HG03196 (cell line): ENCODE results near the gene SZRD1.

Experiments
- ATAC-seq: cut with Tn5 transposase; IDR thresholded peaks from one replicate; pipeline ENCODE4 v1.9.1; 2021; ENCODE audit not compliant: unreplicated experiment

SZRD1 gene

DNA sequence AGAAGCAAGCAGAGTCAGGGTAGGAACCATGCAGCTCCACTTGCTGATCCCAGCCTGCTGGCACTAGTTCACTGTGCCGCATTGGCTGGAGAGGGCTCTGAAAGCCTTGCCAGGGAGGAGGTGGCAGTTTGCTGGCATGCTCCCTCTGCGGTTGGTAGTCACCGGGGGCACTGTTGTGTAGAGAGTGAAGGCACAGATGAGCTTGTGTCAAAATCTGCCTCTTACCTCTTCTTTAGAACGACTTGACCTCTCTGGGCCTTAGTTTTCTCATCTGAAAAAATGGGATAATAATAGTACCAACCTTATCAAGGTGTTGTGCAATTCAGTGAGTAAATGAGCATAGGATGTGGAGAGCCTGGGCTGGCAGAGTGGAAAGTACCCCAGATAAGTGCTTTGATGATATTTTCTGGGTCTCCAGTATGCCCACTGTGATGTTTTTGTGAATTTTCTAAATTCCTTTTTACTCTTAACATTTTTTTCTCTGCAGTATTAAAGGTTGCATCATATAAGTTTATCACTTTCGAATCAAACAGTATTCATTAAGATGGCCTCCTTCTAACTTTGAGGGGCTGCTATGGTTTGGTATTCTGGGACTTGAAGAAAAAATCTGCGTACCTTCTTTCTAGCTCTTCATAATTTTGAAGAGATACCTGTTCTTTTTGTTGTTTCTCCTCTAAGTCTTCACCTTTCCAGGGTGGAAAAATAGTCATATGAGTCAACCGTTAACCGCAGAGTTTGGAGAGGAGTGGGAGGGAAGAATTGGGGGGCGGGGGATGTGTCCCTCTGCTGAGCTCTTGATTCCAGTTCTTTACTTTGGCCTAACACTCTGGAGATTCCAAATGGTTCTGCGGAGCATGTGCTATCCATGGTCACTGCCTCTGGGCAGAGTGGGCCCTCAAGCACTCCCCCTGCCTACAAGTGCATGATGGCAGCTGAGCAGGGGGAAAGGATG, 26.8 kb downstream of the SZRD1 start:
- ATAC-seq: no peak

DNA sequence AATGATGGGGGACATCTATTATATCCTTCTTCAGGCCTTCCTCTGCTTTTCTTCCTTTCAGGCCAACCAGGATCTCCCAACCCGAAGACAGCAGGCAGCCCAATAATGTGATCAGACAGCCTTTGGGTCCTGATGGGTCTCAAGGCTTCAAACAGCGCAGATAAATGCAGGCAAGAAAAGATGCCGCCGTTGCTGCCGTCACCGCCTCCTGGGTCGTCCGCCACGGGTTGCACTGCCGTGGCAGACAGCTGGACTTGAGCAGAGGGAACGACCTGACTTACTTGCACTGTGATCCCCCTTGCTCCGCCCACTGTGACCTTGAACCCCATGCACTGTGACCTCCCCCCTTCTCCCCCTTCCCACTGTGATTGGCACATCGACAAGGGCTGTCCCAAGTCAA, 27.9 kb downstream of the SZRD1 start:
- no peak for ATAC-seq

DNA sequence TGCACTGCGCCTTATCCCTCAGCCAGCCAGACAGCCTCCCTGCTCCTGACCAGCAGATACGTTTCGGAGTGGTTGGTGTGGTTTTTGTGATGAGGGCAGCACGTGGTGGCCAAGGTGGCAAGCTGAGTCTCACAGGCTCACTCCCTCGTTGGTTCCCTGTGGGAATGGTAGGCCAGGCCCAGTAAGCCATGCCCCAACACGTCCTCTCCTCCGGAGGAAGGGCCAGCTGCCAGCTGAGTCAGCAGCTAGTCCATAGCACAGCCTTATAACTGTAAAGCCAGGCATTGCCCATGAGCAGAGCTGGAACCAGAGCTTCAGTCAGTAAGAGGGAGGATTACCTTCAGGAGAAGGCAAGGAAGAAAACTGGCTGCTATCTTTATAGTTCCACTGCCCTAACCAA, 29.5 kb downstream of the SZRD1 start:
- ATAC-seq: no peak

DNA sequence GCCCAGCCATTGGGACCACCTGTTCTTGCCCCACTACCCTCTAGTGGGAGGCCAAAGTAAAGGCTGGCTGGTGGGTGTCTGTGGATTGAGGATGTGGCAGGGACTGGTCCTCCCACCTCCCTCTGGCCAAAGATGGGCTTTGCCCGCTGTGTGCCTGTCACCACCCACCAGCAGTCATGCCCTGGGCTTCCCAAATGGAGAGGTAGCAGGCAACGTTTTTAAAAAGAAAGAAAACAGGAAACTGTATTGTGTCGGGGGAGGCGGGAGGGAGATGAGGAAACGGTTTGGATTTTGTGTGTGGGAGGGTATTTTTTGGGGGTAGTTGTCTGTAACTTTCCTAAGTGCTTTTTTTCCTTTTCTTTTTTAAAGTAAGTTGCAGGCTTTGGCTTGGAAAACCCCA, 30.1 kb downstream of the SZRD1 start:
- no peak for ATAC-seq

DNA sequence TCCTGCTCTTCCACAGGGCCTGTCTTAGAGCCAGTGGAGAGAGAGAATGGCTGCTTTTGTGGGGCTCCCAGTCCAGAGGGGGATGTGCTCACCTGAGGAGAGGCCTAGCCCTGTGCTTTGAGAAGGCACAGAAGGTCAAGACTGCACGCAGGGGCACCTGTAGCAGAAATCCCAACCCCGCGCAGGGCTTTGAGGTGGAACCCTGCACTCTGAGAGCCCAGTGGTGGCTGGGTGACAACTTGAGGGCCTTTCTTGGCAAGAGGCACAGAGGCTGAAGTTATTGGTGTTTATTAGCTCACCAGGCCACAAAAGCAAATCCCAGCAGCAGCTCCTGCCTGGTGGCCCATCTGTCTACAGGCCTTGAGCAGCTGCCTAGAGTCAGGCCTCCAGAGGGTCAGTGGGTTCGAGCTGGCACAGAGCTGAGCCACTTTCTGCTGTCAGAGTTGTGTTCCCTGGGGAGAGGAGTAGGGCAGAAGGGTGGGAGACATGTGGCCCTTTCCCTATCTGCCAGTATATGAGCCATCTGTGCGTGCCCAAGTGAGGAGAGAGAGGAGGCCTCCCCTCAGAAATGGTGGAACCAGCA, 31.4 kb downstream of the SZRD1 start:
- ATAC-seq: no peak

DNA sequence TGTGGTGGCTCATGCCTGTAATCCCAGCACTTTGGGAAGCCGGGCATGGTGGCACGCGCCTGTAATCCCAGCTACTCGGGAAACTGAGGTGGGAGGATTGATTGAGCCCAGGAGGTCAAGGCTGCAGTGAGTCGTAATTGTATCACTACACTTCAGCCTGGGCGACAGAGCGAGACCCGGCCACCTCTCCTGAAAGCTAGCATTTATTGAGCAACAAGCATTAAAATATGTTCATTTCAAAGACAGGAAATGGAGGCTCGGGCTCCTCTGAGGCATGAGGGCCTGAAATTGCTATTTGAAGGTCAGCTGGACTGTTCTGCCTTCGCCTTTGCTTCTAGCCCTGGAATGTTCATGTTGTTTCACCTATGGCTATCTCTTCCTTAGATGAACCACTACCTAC, 35.7 kb downstream of the SZRD1 start:
- ATAC-seq: no peak

DNA sequence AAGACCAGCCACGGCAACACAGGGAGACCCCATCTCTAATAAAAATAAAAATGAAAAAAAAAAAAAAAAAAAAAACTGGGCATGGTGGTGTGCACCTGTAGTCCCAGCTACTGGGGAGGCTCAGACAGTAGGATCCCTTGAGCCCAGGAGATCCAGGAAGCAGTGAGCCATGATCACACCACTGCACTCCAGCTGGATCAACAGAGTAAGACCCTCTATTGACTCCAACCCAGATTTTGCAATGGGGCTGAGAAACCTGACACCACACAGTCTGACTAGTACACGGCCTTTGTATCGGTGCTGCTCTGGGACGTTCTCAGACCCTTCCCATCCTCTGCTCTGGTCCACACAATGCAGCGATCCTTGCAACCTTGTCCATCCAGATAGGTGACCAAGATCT, 38.4 kb downstream of the SZRD1 start:
- no peak for ATAC-seq

DNA sequence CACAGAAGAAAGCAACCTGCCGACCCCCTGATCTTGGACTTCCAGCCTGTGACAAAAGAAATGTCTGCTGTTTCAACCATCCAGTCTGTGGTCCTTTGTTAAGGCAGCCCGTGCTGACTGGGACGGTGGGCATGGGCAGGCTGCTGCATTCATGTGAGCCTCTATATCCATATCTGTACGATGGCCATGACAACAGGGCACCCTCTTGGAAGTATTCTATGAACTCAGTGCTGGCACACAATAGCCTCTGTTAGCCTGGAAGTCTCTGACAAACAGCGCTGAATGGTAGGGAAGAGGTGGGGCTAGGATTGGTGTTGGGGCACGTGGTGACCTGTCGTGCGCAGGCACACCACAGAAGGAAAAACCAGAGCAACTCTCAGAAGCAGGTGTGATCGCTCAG, 39.8 kb downstream of the SZRD1 start:
- no peak for ATAC-seq

DNA sequence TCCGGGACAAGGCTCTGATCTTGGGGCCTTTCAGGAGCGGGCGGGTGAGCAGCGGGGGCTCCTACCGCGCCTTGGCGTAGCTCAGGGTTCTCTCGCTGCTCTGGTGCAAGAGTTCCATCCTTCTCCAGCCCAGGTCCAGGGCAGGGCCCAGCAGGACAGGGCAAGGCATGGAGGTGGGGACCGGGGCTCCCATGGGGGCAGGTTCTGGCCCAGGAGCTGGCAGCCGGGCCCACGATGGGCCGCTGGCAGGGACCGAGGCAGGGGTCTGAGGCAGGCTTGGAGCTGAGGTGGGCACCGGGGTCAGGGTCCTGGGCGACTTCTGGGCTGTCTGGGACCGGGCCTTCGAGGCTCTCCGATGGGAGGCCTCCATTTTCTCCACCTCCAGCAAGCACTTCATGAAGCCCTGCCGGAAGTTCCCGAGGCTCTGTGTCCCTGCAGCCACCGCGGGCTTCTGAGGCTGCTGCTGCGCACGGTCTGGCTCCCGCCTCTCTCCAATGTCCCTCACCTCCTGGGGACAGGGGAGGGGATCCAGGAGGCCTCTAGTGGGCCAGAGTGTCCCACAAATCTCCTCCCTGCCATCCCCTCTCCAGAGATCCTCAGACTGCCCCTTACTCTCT, 42.6 kb downstream of the SZRD1 start:
- ATAC-seq: no peak

DNA sequence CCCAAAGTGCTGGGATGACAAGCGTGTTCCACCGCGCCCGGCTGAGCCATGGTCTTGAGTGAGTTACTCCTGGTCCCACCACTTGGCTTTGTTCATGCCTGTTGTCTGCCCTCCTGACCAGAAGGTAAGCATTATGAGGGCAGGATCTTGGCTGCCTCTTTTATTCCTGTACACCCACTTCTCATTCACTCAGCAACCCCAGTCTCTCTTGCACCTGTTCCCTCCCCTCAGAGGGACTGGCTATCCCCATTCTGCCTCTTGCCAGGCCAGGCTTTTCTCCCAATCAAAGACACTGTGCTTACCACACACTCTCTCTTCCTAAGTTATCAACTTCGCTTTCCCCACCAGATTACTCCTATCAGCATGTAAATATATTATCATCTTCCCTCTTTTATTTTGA, 43.8 kb downstream of the SZRD1 start:
- no peak for ATAC-seq

DNA sequence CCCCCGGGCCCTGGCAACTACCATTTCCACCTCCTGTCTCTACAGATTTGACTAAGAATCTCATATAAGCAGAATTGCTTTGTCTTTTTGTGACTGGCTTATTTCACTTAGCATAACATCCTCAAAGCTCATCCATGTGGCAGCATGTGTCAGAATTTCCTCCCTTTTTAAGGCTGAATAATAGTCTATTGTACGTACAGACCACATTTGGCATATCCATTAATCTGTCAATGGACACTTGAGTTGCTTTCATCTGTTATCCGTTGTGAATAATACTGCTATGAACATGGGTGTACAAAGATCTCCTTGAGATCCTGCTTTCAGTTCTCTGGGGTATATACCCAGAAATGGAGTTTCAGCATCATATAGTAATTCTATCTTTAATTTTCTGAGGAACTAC, 46.1 kb downstream of the SZRD1 start:
- no peak for ATAC-seq

DNA sequence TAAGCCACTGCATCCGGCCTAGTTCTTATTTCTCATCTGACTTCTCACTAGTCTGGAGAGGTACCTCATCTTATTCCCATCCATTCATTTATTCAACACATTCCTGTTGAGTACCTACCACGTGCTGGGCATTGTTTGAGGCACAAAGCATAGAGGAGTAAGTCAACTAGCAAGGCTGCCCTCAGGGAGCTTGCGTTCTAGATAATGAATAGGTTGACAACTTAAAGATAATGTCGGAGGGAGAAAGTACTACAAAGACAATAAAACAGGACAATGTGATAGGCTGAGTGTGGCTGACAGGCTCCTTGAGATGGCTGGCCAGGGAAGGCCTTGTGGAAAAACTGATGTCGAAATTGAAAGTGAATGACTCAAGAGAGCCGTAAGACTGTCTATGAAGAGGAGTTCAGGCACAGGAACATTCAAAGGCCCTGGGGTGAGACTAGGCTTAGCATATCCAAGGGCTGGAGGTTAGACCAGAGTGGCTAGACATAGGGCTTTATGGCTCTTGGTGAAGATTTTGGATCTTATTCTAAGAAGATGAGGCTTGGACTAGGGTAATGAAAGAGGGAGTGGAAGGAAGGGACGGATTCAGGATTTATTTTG, 51.9 kb downstream of the SZRD1 start:
- no peak for ATAC-seq

DNA sequence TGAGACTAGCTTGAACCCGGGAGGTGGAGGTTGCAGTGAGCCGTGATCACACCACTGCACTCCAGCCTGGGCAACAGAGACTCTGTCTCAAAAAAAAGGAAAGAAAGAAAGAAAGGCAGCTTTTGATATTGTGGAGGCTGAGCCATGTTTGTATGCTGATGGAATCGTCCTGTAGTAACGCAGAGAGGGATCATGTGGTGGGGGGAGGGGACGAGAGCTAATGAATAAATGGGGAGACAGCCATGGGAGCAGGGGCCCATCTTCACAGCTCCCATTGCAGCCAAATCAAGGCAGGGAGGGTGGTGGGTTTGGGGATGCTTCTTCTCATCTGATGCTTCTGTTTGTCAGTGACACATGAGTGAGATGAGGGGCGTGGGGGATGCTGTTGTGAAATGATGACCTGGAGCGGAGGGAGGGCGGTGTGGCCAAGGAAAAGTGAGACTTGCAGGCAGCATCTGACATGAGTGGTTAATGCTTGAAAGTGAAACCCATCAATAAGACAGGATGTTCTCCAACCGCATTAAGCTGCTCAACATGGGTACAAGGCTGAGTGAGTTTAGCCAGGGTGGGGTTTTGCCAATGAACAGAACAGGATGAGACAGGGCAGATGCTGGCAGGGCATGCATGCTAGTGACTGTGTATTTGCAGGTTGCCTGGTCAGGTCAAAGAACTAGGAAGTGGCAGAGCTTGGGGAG, 53.5 kb downstream of the SZRD1 start:
- ATAC-seq: peak; percentile 92

DNA sequence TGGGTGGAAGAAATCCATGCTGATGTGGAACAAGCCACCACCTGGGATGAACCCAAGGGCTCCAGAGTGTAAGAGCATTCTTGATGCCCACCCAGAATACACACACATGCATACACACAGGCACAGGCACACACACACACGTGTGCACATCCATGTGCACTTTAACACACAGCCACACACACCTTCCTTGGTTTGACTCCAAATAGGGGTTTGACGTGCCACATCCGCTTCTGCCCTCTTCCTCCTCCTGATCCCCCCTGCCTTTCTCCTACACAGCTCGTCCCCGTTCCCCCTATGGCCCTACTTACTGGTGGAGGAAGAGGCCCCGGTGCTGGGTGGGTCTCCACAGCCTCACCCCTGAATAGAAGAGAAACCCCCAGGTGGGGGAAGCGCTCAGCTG, 54.2 kb downstream of the SZRD1 start:
- peak; percentile 19 for ATAC-seq

DNA sequence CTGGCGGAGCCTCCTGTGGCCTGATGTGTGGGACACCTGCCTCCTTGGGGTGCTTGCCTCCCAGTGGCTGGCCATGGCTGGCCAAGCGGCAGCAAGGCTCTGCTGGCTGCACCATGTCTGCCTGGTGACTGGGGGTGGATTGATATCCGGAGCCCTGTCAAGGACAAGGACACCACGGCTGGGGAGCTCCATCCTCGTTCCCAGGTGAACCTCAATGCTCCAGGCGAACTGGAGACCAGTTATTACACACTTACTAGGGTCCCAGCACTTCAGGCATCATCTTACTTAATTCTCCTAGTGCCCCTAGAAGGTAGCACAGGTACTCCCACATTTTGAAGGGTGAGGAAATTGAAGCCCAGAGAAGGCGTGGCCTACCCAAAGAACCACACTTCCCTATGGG, 55.0 kb downstream of the SZRD1 start:
- ATAC-seq: no peak

DNA sequence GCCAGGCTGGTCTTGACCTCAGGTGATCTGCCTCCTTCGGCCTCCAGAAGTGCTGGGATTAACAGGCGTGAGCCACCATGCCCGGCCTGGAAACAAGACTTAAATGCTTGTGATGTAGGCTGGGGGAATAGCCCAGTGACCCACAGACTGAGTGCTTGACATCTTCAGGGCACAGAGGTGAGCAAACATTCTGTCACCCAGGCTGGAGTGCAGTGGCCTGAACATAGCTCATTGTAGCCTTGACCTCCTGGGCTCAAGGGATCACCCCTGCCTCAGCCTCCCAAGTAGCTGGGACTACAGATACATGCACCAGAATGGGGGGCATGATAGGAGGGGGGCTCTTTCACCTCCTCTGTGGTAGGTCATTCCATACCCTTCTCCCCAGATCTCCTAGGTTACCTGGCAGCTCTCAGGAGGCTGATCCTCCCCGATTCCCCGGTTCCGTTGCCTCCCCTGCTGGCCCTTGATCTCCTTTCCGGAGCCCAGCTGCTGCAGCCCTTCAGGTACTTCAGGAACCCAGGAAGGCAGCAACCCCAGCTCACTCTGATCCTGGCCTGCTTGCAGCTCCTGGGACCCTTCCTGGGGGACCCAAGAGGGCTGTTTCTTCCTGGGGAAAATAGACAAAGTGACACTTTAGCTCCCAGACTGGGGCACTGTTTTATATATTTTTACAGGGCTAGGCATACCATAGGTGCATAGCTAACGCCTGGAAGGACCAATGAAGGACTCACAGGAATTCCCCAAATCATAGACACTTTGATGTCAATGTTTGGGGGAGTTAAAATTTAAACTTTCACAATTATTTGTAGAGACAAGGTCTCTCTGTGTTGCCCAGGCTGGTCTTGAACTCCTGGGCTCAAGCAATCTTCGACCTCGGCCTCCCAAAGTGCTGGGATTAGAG, 58.3 kb downstream of the SZRD1 start:
- ATAC-seq: no peak

DNA sequence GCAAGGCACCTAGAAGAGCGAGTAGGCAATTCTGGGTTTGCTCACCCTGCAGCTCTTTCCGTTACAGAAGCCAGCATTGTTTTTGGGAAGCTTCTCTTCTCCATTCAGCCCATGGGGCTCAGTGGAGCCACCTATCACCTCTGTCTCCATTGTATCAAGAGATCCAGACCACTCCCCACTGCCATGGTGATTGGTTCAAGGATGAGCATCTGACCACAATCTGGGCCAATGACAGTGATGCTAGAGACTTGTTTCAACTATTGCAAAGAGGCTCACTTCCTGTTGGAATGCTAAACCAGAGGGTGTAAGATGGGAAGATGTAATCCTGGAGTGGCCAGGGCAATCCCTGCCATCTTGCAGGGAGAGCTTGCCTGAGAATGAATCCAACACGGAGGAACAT, 63.6 kb downstream of the SZRD1 start:
- no peak for ATAC-seq

DNA sequence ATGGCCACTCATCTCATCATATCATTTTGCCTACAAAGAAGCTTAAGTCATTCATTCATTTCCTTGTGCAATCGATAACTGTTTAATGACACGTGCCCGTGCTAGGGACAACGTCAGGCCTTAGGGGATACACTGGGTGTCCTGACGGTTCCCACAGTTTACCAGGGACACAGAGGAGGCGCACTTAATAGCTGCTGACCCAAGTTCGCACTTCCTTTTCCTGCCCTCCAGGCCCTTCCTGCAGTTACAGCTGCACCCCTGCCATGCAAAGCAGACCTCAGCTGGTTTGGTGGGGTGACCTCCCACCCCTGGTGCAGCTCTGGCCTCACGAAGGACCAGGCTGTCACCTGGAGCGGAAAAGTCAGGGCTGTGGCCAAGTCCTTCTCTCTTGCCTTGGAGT, 66.0 kb downstream of the SZRD1 start:
- no peak for ATAC-seq

DNA sequence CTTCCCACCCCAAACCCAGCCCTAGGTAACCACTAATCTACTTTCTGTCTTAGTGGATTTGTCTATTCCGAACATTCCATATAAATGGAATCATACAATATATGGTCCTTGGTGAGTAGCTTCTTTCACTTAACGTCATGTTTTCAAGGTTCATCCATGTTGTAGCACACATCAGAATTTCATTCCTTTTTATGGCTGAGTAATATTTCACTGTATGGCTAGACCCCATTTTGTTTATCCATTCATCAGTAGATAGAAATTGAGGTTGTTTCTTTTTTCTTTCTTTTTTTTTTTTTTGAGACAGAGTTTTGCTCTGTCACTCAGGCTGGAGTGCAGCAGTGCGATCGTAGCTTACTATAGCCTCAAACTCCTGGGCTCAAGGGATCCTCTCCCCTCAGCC, 67.0 kb downstream of the SZRD1 start:
- no peak for ATAC-seq

DNA sequence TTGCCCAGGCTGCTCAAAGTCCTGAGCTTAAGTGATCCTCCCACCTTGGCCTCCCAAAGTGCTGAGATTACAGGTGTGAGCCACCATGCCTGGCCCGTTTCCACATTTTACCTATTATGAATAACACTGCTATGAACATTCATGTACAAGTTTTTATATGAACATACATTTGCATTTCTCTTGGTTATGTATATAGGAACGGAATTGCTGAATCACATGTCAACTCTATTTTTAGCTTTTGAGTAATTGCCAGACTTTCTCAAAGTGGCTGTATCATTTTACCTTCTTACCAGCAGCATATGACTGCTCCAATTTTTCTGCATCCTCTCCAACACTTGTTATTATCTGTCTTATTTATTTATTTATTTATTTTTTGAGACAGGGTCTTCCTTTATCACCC, 67.5 kb downstream of the SZRD1 start:
- no peak for ATAC-seq
